Measurements from ENCODE around the gene PRR5L.
"Not testable (repeated sequence)": the region's sequence is repeated elsewhere in the genome, so short reads cannot be mapped to it uniquely, and the experiment has no call there.

The PRR5L gene

GRCh38 chr11:36469881-36470802 lies 174.1 kb downstream of the PRR5L start:
- DNase-seq, result no peak

GRCh38 chr11:36471577-36471976 lies 175.5 kb downstream of the PRR5L start:
- no peak for DNase-seq

GRCh38 chr11:36475192-36475591 lies 179.1 kb downstream of the PRR5L start:
- DNase-seq, result no peak

- no peak for DNase-seq
These were observed 182.7 kb downstream of the PRR5L start for GRCh38 chr11:36478700-36479329.

GRCh38 chr11:36480833-36481232 lies 184.7 kb downstream of the PRR5L start:
- no peak for DNase-seq

GRCh38 chr11:36483042-36483441 lies 187.0 kb downstream of the PRR5L start:
- not testable (repeated sequence) for DNase-seq

- no peak for DNase-seq
These were observed 189.4 kb downstream of the PRR5L start for GRCh38 chr11:36485298-36486002.

GRCh38 chr11:36487619-36488018 lies 191.5 kb downstream of the PRR5L start:
- DNase-seq, result no peak

- DNase-seq, result no peak
These were observed 192.0 kb downstream of the PRR5L start for GRCh38 chr11:36488096-36488495.

- DNase-seq, result no peak
These were observed 194.1 kb downstream of the PRR5L start for GRCh38 chr11:36490026-36490806.

- no peak for DNase-seq
These were observed 196.7 kb downstream of the PRR5L start for GRCh38 chr11:36492724-36493304.

- DNase-seq, result no peak
These were observed 197.2 kb downstream of the PRR5L start for GRCh38 chr11:36493332-36493731.

GRCh38 chr11:36498721-36499120 lies 202.6 kb downstream of the PRR5L start:
- DNase-seq, result no peak

- DNase-seq, result no peak
These were observed 203.2 kb downstream of the PRR5L start for GRCh38 chr11:36499315-36499714.

- DNase-seq, result no peak
These were observed 204.2 kb downstream of the PRR5L start for GRCh38 chr11:36500315-36500721.

GRCh38 chr11:36501236-36501635 lies 205.1 kb downstream of the PRR5L start:
- no peak for DNase-seq

- DNase-seq, result no peak
These were observed 211.9 kb downstream of the PRR5L start for GRCh38 chr11:36507824-36508489.

GRCh38 chr11:36508743-36509142 lies 212.7 kb downstream of the PRR5L start:
- no peak for DNase-seq

GRCh38 chr11:36509201-36509639 lies 213.1 kb downstream of the PRR5L start:
- peak; percentile 15 for DNase-seq

- peak; percentile 87 for DNase-seq
These were observed 213.9 kb downstream of the PRR5L start, which contains the start of gene TRAF6 for GRCh38 chr11:36509694-36510593. Gene TRAF6, minus strand, starts transcription at chr11:36510272. Its CDS starts 8,757 bp downstream, at chr11:36501515.

GRCh38 chr11:36510594-36510942 lies 214.5 kb downstream of the PRR5L start:
- DNase-seq, result no peak
